Activated CD4-positive, alpha-beta T cell treated with anti-CD3 and anti-CD28 coated beads for 36 hours (primary cell): Measurements from ENCODE around the gene CKS1B. TPM values are rescaled to one million over a fixed set of nuclear protein-coding genes. Genes with fewer than 3 reads are reported as not detected.
A peak's percentile ranks its signal among the peaks of the same experiment; 100 is the strongest.

Experiments
- ATAC-seq: fragments of 200-7000 bp; cut with Tn5 transposase; one replicate; pipeline ENCODE4 v1.10.0; 2021; ENCODE audit warnings: mild to moderate bottlenecking, moderate library complexity
- CTCF ChIA-PET: fragments of 350-600 bp; sonication (Branson Sonifier 250); formaldehyde crosslinking; loops from one replicate; lab custom pipeline; 2021; ENCODE audit warnings: antibody characterized with exemption; lab: Charles Lee
- POLR2A ChIA-PET: fragments of 350-600 bp; sonication (Branson Sonifier 250); formaldehyde crosslinking; loops from one replicate; lab custom pipeline; 2021; ENCODE audit warnings: antibody characterized with exemption, inconsistent platforms; lab: Charles Lee
- DNase-seq: peaks from one replicate; pipeline ENCODE4 v3.0.0-alpha.2; 2020
- H3K27ac Mint-ChIP-seq: one replicate; pipeline ENCODE4 v1.8.0; 2021; ENCODE audit warnings: mixed read lengths
- H3K27me3 Mint-ChIP-seq: one replicate; pipeline ENCODE4 v1.8.0; 2021; ENCODE audit warnings: mixed read lengths
- H3K36me3 Mint-ChIP-seq: one replicate; pipeline ENCODE4 v1.8.0; 2021; ENCODE audit warnings: low read depth, mixed read lengths
- H3K4me1 Mint-ChIP-seq: one replicate; pipeline ENCODE4 v1.8.0; 2021; ENCODE audit warnings: mixed read lengths
- H3K4me3 Mint-ChIP-seq: one replicate; pipeline ENCODE4 v1.8.0; 2021; ENCODE audit warnings: mild to moderate bottlenecking, moderate library complexity, mixed read lengths
- H3K9me3 Mint-ChIP-seq: one replicate; pipeline ENCODE4 v1.8.0; 2021; ENCODE audit warnings: low read depth, mixed read lengths
- intact Hi-C, 2 experiments: fragments of 100-400 bp; cut with DNase I in 1 of 2; cut with micrococcal nuclease in 1 of 2; formaldehyde crosslinking; loops; one replicate each; pipeline versions ENCODE4 v1.14.2 to v1.15.1; 2022 to 2024; cut with DNase I, micrococcal nuclease
- total RNA-seq, 2 experiments: library from RNA; stranded (reverse); gene quantifications; one replicate each; pipeline ENCODE4 v1.2.3, GENCODE V29; 2021

CKS1B gene
- total RNA-seq, 2 experiments from 2014 or later = 190 to 196 TPM

DNA sequence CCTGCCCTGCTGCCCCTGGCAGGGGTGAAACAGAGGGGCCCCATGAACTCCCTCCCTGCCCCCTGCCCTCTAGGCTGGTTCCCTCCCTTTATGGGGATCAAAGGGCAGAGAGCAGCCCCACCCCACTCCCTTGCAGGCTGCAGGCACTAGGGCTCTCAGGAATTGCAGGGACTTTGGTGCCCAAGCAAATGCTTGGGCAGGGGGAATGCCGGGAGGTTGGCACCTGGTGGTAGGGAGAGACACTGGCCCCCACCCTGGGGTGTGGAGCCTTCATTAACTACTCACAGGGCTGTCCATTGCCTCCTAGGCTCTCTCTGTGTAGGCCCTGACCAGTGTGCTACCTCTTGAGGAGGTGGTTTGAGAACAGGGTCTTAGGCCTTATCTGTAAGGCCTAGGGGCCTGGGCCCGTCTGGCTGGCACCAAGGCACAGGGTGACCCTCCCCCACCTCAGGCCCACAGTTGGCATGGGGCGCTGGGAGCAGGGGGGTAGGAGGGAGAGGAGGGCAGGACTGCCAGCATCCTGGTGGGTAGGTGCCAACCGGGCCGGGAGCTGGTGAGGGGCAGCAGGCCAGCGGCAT lies 32.9 kb downstream of the CKS1B start:
- peak overlapping the region; percentile 21 for H3K4me3 Mint-ChIP-seq
- ChIA-PET POLR2A (interaction anchor here (0.6 to 1.5 kb wide), 4 partner anchors 9 to 34 kb away, joined by 3 to 7 read pairs (median 4); partner anchors contain the start of gene CKS1B), CTCF (interaction anchor here (0.6 to 3.7 kb wide), 6 partner anchors 8 to 1192 kb away, joined by 3 to 28 read pairs (median 4); no protein-coding TSS in a partner anchor)
- peaks cover 36% of the 10 kb centered on the region for H3K36me3 Mint-ChIP-seq
- no peaks in the 10 kb centered on the region for H3K9me3 Mint-ChIP-seq
- H3K27me3 Mint-ChIP-seq = no peaks in the 10 kb centered on the region
- peak overlapping the region; percentile 95 for H3K27ac Mint-ChIP-seq
- DNase-seq (peak; percentile 27), ATAC-seq (no peak)
- intact Hi-C loops = loop anchor here in 1 of 2 experiments (10.0 kb wide), 2 partner anchors 1207 to 1497 kb away; partner anchors contain the start of genes MEF2D and PMF1
- peaks cover 52% of the 10 kb centered on the region for H3K4me1 Mint-ChIP-seq

DNA sequence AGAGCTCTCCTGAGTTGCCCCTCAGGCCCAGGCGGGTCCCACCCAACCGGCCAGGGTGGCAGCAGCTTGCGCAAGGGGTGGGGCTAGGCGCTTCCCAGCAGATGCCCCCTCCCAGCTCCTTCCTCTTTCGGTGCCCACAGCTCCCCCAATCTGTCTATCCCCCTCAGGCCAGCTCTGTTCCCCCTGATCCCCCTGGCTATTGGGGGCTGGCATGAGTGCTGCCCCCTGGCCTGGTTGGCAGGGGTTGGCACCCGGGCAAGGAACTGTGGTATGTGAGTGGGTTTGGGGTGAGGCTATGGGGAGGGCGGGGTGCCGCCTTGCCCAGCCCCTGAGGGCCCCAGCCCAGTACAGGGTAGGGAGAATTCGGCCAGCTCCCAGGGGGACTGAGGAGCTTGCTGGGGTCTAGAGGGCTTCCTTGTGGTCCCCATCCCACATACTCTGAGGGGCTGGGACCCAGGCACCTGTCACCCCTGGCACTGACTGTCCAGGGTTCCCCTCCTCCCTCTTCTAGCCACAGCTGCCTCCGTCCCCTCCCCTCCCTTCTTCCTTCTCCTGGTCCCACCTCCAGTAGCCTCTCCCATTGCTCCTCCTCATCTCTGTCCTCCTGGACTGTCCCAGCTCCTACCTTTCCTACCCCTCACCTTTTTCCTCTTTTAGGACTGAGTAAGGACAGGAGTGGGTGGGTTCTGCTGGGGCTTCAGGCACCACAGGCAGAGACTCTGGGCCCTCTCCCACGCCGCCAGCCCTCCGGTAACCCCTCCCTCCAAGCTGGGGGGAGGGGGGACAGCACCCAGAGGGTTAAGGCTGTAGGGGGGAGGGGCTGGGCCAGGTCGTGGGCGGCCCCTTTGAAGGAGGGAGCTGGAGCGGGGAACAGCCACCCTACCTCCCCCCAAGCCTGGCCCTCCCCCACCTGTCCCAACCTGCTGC lies 33.8 kb downstream of the CKS1B start:
- peak; percentile 48 for ATAC-seq
- Mint-ChIP-seq H3K27ac (peak overlapping the region; percentile 96), H3K36me3 (peaks cover 45% of the 10 kb centered on the region)

DNA sequence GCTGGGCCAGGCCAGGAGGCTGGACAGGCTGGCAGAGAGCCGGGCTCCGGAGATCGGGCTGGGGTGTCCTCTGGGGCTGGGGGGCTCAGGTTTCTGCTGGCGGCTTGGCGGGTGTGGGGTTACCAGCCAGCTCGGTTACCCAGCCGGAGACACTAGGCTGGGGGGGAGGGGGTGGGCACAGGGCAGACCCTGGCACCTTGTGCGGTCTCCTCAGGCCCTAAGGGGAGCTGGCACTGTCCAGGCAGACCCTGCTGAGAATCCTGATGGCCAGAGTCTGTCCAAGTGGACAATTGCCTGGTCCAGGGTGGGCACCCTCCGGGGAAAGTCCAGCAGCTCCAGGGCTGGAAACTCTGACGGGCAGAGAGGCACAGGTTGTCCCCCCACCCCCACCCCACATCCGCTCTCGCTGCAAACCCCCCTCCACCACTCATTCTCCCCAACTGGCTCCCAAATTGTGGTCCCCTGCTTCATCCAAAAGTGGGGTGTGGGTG lies 34.8 kb downstream of the CKS1B start:
- DNase-seq = peak; percentile 73
- CTCF ChIA-PET = interaction anchor here (0.5 to 3.7 kb wide), 7 partner anchors 8 to 93 kb away, joined by 3 to 28 read pairs (median 4); partner anchors contain the start of gene FLAD1
- POLR2A ChIA-PET = interaction anchor here (0.9 kb wide), 1 partner anchor 48 kb away, joined by 3 read pairs; no protein-coding TSS in a partner anchor
- Mint-ChIP-seq H3K4me3 (peak overlapping the region; percentile 99), H3K36me3 (peaks cover 45% of the 10 kb centered on the region), H3K27me3 (no peaks in the 10 kb centered on the region), H3K9me3 (no peaks in the 10 kb centered on the region), H3K27ac (peak overlapping the region; percentile 96), H3K4me1 (peaks cover 68% of the 10 kb centered on the region)
- ATAC-seq = no peak
- intact Hi-C loops = loop anchor here in 1 of 2 experiments (1.0 to 10.0 kb wide), 3 partner anchors 8 to 1496 kb away; partner anchors contain the start of genes MEF2D and PMF1

More for the DNA sequence above, 33.8 kb downstream of the CKS1B start:
- intact Hi-C loops = loop anchor here in 1 of 2 experiments (10.0 kb wide), 2 partner anchors 1207 to 1497 kb away; partner anchors contain the start of genes MEF2D and PMF1
- Mint-ChIP-seq H3K9me3 (no peaks in the 10 kb centered on the region), H3K27me3 (no peaks in the 10 kb centered on the region), H3K4me3 (peak overlapping the region; percentile 99), H3K4me1 (peaks cover 61% of the 10 kb centered on the region)
- POLR2A ChIA-PET = interaction anchor here (0.6 to 1.0 kb wide), 3 partner anchors 14 to 47 kb away, joined by 3 to 4 read pairs (median 3); no protein-coding TSS in a partner anchor
- CTCF ChIA-PET = interaction anchor here (0.5 to 3.7 kb wide), 8 partner anchors 9 to 653 kb away, joined by 3 to 28 read pairs (median 4); no protein-coding TSS in a partner anchor
- DNase-seq = peak; percentile 93

DNA sequence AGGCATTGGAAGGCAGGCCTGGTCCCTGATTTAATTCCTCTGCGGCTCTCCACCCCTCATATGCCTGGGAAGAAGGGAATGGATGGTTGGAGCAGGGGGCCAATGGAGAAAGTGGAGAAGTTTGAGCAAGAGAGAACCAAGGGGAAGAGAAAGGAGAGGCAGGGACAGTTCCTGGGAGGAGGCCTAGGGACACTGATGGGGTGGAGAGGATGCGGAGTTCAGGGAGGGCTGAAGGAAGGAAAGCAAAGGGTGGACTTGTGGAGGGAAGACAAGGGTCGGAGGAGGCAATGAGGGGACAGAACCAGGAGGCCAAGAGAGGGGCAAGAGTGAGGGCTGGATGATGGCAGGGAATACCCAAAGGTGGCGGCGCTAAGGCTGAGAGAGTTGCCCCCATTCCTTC lies 35.3 kb downstream of the CKS1B start:
- peak overlapping the region; percentile 99 for H3K4me3 Mint-ChIP-seq
- intact Hi-C loops = loop anchor here in 1 of 2 experiments (1.0 to 10.0 kb wide), 3 partner anchors 8 to 1495 kb away; partner anchors contain the start of genes MEF2D and PMF1
- H3K27ac Mint-ChIP-seq = peak overlapping the region; percentile 96
- ChIA-PET CTCF (interaction anchor here (0.5 to 1.0 kb wide), 3 partner anchors 11 to 94 kb away, joined by 3 to 4 read pairs (median 4); partner anchors contain the start of gene FLAD1), POLR2A (no interaction called here)
- H3K27me3 Mint-ChIP-seq = no peaks in the 10 kb centered on the region
- H3K4me1 Mint-ChIP-seq = peaks cover 64% of the 10 kb centered on the region
- ATAC-seq = no peak
- no peak for DNase-seq
- H3K36me3 Mint-ChIP-seq = peaks cover 44% of the 10 kb centered on the region
- H3K9me3 Mint-ChIP-seq = no peaks in the 10 kb centered on the region

- CTCF ChIA-PET = interaction anchor here (0.9 to 1.8 kb wide), 3 partner anchors 11 to 165 kb away, joined by 3 to 7 read pairs (median 5); no protein-coding TSS in a partner anchor
- ATAC-seq = no peak
- no peaks in the 10 kb centered on the region for H3K27me3 Mint-ChIP-seq
- peak overlapping the region; percentile 96 for H3K27ac Mint-ChIP-seq
- no peaks in the 10 kb centered on the region for H3K9me3 Mint-ChIP-seq
- POLR2A ChIA-PET = interaction anchor here (0.6 kb wide), 1 partner anchor 29 kb away, joined by 3 read pairs; no protein-coding TSS in a partner anchor
- peak overlapping the region; percentile 99 for H3K4me3 Mint-ChIP-seq
- intact Hi-C loops = no loop called here
- H3K36me3 Mint-ChIP-seq = peaks cover 47% of the 10 kb centered on the region
- peaks cover 67% of the 10 kb centered on the region for H3K4me1 Mint-ChIP-seq
- peak; percentile 54 for DNase-seq
These were observed 35.9 kb downstream of the CKS1B start for GRCh38 chr1:155010211-155010918.

DNA sequence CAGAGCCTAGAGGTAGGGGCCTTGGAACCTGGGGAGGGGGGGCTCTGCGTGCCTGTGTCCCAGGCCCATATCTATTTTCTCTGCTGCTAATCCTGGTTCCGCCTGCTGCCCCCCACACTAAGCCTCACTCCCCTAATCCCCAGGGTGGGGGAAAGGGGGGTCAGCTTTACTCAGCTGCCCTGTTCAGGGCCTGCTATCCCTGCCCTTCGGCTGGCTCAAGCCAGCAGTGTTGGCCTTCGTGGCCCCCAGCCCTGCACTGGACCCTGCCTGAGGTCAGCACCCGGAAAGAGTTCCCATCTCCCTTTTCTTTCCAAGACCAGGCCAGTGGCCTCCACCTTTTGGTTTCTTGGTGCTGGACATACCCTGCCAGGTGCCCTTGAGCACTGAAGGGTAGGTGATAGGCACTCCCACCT lies 36.5 kb downstream of the CKS1B start:
- intact Hi-C loops = no loop called here
- ChIA-PET CTCF (interaction anchor here (0.9 to 1.8 kb wide), 3 partner anchors 12 to 165 kb away, joined by 3 to 7 read pairs (median 5); no protein-coding TSS in a partner anchor), POLR2A (interaction anchor here (0.6 kb wide), 1 partner anchor 30 kb away, joined by 3 read pairs; no protein-coding TSS in a partner anchor)
- no peaks in the 10 kb centered on the region for H3K27me3 Mint-ChIP-seq
- no peak for DNase-seq
- H3K36me3 Mint-ChIP-seq = peaks cover 54% of the 10 kb centered on the region
- H3K4me1 Mint-ChIP-seq = peaks cover 67% of the 10 kb centered on the region
- H3K4me3 Mint-ChIP-seq = peak overlapping the region; percentile 99
- no peaks in the 10 kb centered on the region for H3K9me3 Mint-ChIP-seq
- no peak for ATAC-seq
- H3K27ac Mint-ChIP-seq = peak overlapping the region; percentile 96

- ChIA-PET POLR2A (no interaction called here), CTCF (interaction anchor here (0.6 to 1.8 kb wide), 5 partner anchors 12 to 192 kb away, joined by 3 to 8 read pairs (median 5); partner anchors contain the start of gene KRTCAP2)
- DNase-seq (no peak), ATAC-seq (no peak)
- intact Hi-C loops = no loop called here
- Mint-ChIP-seq H3K4me3 (peak overlapping the region; percentile 99), H3K9me3 (no peaks in the 10 kb centered on the region), H3K27me3 (no peaks in the 10 kb centered on the region), H3K4me1 (peaks cover 67% of the 10 kb centered on the region), H3K36me3 (peaks cover 59% of the 10 kb centered on the region), H3K27ac (peak overlapping the region; percentile 96)
These were observed 37.0 kb downstream of the CKS1B start for GRCh38 chr1:155011437-155012025.

- Mint-ChIP-seq H3K27ac (peak overlapping the region; percentile 82), H3K4me1 (peaks cover 65% of the 10 kb centered on the region), H3K27me3 (no peaks in the 10 kb centered on the region), H3K36me3 (peaks cover 63% of the 10 kb centered on the region), H3K9me3 (no peaks in the 10 kb centered on the region), H3K4me3 (peak overlapping the region; percentile 99)
- intact Hi-C loops = no loop called here
- POLR2A ChIA-PET = no interaction called here
- CTCF ChIA-PET = interaction anchor here (0.6 to 6.1 kb wide), 5 partner anchors 11 to 192 kb away, joined by 3 to 86 read pairs (median 6); partner anchors contain the start of genes KRTCAP2 and ZBTB7B
- DNase-seq = peak; percentile 76
- peak; percentile 10 for ATAC-seq
These were observed 37.6 kb downstream of the CKS1B start for GRCh38 chr1:155012026-155012546.

DNA sequence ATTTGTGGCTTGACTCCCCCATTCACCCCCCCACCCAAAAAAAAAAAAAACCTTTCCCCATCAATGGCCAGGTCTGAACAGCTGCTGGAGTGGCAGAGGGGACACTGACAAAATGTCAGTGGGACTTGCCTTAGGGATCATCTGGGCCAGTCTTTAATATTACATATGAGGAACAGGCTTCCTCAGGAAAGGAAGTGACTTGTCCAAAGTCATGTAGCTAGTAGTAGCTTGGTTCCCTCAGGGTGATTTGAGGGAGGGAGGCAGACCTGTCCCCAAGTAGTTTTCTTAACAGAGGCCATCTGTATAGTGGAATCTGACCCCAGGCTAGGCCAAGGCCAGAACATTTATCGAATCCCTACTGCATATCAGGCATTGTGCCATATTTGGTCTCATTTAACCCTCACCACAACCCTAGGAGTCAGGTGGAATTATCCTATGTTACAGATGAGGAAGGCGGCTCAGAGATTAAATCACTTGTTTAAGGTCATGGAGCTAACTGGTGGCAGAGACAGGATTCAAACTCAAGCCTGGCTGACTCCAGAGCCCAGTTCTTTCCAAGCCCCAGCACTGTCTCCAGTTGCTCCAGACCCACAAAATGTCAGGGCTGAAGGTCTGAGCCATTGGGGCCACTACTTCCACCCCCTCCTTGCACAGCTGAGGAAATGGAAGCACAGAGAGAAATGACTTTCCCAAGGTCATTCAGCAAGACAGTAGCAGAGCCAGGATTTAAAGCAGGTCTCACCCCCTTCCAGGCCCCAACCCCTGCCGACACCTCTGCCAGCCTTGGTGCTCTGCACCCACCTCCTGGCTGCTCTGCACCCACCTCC lies 38.5 kb downstream of the CKS1B start:
- H3K36me3 Mint-ChIP-seq = peaks cover 64% of the 10 kb centered on the region
- ChIA-PET CTCF (interaction anchor here (0.5 to 6.1 kb wide), 7 partner anchors 12 to 160 kb away, joined by 3 to 86 read pairs (median 4); partner anchors contain the start of genes KRTCAP2, LENEP and ZBTB7B), POLR2A (interaction anchor here (0.7 to 0.8 kb wide), 3 partner anchors 65 to 1354 kb away, joined by 3 to 4 read pairs (median 4); partner anchors contain the start of gene EFNA3)
- peaks cover 65% of the 10 kb centered on the region for H3K4me1 Mint-ChIP-seq
- H3K9me3 Mint-ChIP-seq = no peaks in the 10 kb centered on the region
- DNase-seq = peak; percentile 31
- intact Hi-C loops = no loop called here
- H3K4me3 Mint-ChIP-seq = peak overlapping the region; percentile 99
- no peaks in the 10 kb centered on the region for H3K27me3 Mint-ChIP-seq
- ATAC-seq = no peak
- peak overlapping the region; percentile 82 for H3K27ac Mint-ChIP-seq
